ENCODE data around the gene ITIH2.
"Not testable (repeated sequence)": the region's sequence is repeated elsewhere in the genome, so short reads cannot be mapped to it uniquely, and the experiment has no call there.

ITIH2 gene

GRCh38 chr10:7702288-7702812 lies 766 bp upstream of the ITIH2 start:
- no peak for TF ChIP-seq POLR2AphosphoS5 (IDR thresholded peaks at IDR 0.05; ENCODE audit: low read depth, low read length)
- TF ChIP-seq POLR2A (IDR thresholded peaks at IDR 0.05; ENCODE audit: low read depth, low read length) = no peak
- TF ChIP-seq TAF1 (IDR thresholded peaks at IDR 0.05; ENCODE audit: borderline replicate concordance, low read depth, low read length) = no peak
- DNase-seq (ENCODE audit: insufficient read length) (no peak), FAIRE-seq (no peak)

- TF ChIP-seq POLR2AphosphoS5 (IDR thresholded peaks at IDR 0.05; ENCODE audit: low read depth, low read length) = no peak
- TF ChIP-seq POLR2A (IDR thresholded peaks at IDR 0.05; ENCODE audit: low read depth, low read length) = no peak
- TF ChIP-seq TAF1 (IDR thresholded peaks at IDR 0.05; ENCODE audit: borderline replicate concordance, low read depth, low read length) = no peak
- FAIRE-seq = no peak
- DNase-seq (ENCODE audit: insufficient read length) = no peak
Observed at GRCh38 chr10:7704071-7705016, 1.2 kb downstream of the ITIH2 start.

GRCh38 chr10:7705341-7705740 lies 2.2 kb downstream of the ITIH2 start:
- no peak for DNase-seq (ENCODE audit: insufficient read length)
- TF ChIP-seq POLR2A (IDR thresholded peaks at IDR 0.05; ENCODE audit: low read depth, low read length) (no peak), POLR2AphosphoS5 (IDR thresholded peaks at IDR 0.05; ENCODE audit: low read depth, low read length) (no peak), TAF1 (IDR thresholded peaks at IDR 0.05; ENCODE audit: borderline replicate concordance, low read depth, low read length) (no peak)
- no peak for FAIRE-seq

GRCh38 chr10:7706534-7707073 lies 3.5 kb downstream of the ITIH2 start:
- no peak for DNase-seq (ENCODE audit: insufficient read length)
- TF ChIP-seq TAF1 (IDR thresholded peaks at IDR 0.05; ENCODE audit: borderline replicate concordance, low read depth, low read length) = no peak
- TF ChIP-seq POLR2AphosphoS5 (IDR thresholded peaks at IDR 0.05; ENCODE audit: low read depth, low read length) = no peak
- TF ChIP-seq POLR2A (IDR thresholded peaks at IDR 0.05; ENCODE audit: low read depth, low read length) = no peak

GRCh38 chr10:7707102-7707501 lies 4.0 kb downstream of the ITIH2 start:
- no peak for DNase-seq (ENCODE audit: insufficient read length)
- FAIRE-seq = no peak
- TF ChIP-seq POLR2A (IDR thresholded peaks at IDR 0.05; ENCODE audit: low read depth, low read length) (no peak), POLR2AphosphoS5 (IDR thresholded peaks at IDR 0.05; ENCODE audit: low read depth, low read length) (no peak), TAF1 (IDR thresholded peaks at IDR 0.05; ENCODE audit: borderline replicate concordance, low read depth, low read length) (no peak)

More at GRCh38 chr10:7706534-7707073, 3.5 kb downstream of the ITIH2 start:
- FAIRE-seq = no peak

GRCh38 chr10:7707858-7708622 lies 4.9 kb downstream of the ITIH2 start:
- FAIRE-seq (no peak), DNase-seq (ENCODE audit: insufficient read length) (no peak)
- no peak for TF ChIP-seq TAF1 (IDR thresholded peaks at IDR 0.05; ENCODE audit: borderline replicate concordance, low read depth, low read length)
- TF ChIP-seq POLR2AphosphoS5 (IDR thresholded peaks at IDR 0.05; ENCODE audit: low read depth, low read length) = no peak
- no peak for TF ChIP-seq POLR2A (IDR thresholded peaks at IDR 0.05; ENCODE audit: low read depth, low read length)

GRCh38 chr10:7708832-7709231 lies 5.7 kb downstream of the ITIH2 start:
- no peak for DNase-seq (ENCODE audit: insufficient read length)
- FAIRE-seq = no peak
- TF ChIP-seq TAF1 (IDR thresholded peaks at IDR 0.05; ENCODE audit: borderline replicate concordance, low read depth, low read length) (no peak), POLR2AphosphoS5 (IDR thresholded peaks at IDR 0.05; ENCODE audit: low read depth, low read length) (no peak), POLR2A (IDR thresholded peaks at IDR 0.05; ENCODE audit: low read depth, low read length) (no peak)

GRCh38 chr10:7710446-7710845 lies 7.3 kb downstream of the ITIH2 start:
- DNase-seq (ENCODE audit: insufficient read length) = no peak
- TF ChIP-seq POLR2A (IDR thresholded peaks at IDR 0.05; ENCODE audit: low read depth, low read length) = no peak
- TF ChIP-seq POLR2AphosphoS5 (IDR thresholded peaks at IDR 0.05; ENCODE audit: low read depth, low read length) = no peak
- no peak for TF ChIP-seq TAF1 (IDR thresholded peaks at IDR 0.05; ENCODE audit: borderline replicate concordance, low read depth, low read length)
- no peak for FAIRE-seq

- DNase-seq (ENCODE audit: insufficient read length); FAIRE-seq: not testable (repeated sequence)
Observed at GRCh38 chr10:7711075-7711474, 8.0 kb downstream of the ITIH2 start.

GRCh38 chr10:7715515-7715914 lies 12.4 kb downstream of the ITIH2 start:
- FAIRE-seq (no peak), DNase-seq (ENCODE audit: insufficient read length) (no peak)
- no peak for TF ChIP-seq TAF1 (IDR thresholded peaks at IDR 0.05; ENCODE audit: borderline replicate concordance, low read depth, low read length)
- TF ChIP-seq POLR2A (IDR thresholded peaks at IDR 0.05; ENCODE audit: low read depth, low read length) = no peak
- TF ChIP-seq POLR2AphosphoS5 (IDR thresholded peaks at IDR 0.05; ENCODE audit: low read depth, low read length) = no peak

- TF ChIP-seq TAF1 (IDR thresholded peaks at IDR 0.05; ENCODE audit: borderline replicate concordance, low read depth, low read length) = no peak
- no peak for TF ChIP-seq POLR2A (IDR thresholded peaks at IDR 0.05; ENCODE audit: low read depth, low read length)
- TF ChIP-seq POLR2AphosphoS5 (IDR thresholded peaks at IDR 0.05; ENCODE audit: low read depth, low read length) = no peak
- FAIRE-seq (no peak), DNase-seq (ENCODE audit: insufficient read length) (no peak)
Observed at GRCh38 chr10:7717767-7718166, 14.7 kb downstream of the ITIH2 start.

Data from GM12892 (cell line).